Cardiac muscle cell (in vitro differentiated cells and primary cell): Measurements from ENCODE around the gene TRHDE. TPM values are rescaled to one million over a fixed set of nuclear protein-coding genes. Genes with fewer than 3 reads are reported as not detected.

ENCODE experiments used
- DNase-seq, 2 donors: peaks; one replicate each; pipeline versions ENCODE4 v3.0.0 to v3.0.0-alpha.2; 2010 to 2017; ENCODE audit warnings: low read depth in 1 of 2, low spot score in 1 of 2
- H3K27ac ChIP-seq: fragments of 200-600 bp; sonication (generic); 2 replicates; pipeline ENCODE4 v1.5.1; 2016
- H3K27me3 ChIP-seq: fragments of 200-600 bp; sonication (generic); 2 replicates; pipeline ENCODE4 v1.6.0; 2016; ENCODE audit warnings: control low read depth
- H3K36me3 ChIP-seq: fragments of 200-600 bp; sonication (generic); 2 replicates; pipeline ENCODE4 v1.5.1; 2016; ENCODE audit warnings: control low read depth
- H3K4me1 ChIP-seq: fragments of 200-600 bp; sonication (generic); 2 replicates; pipeline ENCODE4 v1.8.1; 2017; ENCODE audit warnings: low read depth, mild to moderate bottlenecking, mixed run types
- H3K4me3 ChIP-seq: fragments of 200-600 bp; sonication (generic); 2 replicates; pipeline ENCODE4 v1.5.1; 2016; ENCODE audit warnings: mild to moderate bottlenecking
- H3K9me3 ChIP-seq: fragments of 200-600 bp; sonication (generic); 2 replicates; pipeline ENCODE4 v1.5.1; 2017; ENCODE audit warnings: low read depth, mild to moderate bottlenecking, control low read depth
- CTCF ChIP-seq: IDR thresholded peaks from 2 replicates; pipeline ENCODE4 v1.5.1; 2012; ENCODE audit warnings: low read depth, mild to moderate bottlenecking, low read length
- polyA plus RNA-seq: library from polyadenylated mRNA; unstranded; fragments of >200 nt; fragmentation: Nextera tagmentation; extraction: Ambion mirVana; gene quantifications from 2 replicates; pipeline ENCODE4 v1.2.1, GENCODE V29; 2016
- total RNA-seq: library from RNA; depleted of rRNA; stranded (reverse); fragments of >200 nt; gene quantifications from 2 replicates; pipeline ENCODE4 v1.2.3, GENCODE V29; 2016

The TRHDE gene
- total and polyA plus RNA-seq, 2 experiments from 2014 or later = not detected

- Histone ChIP-seq H3K27ac (no peak overlapping the region), H3K4me3 (no peak overlapping the region), H3K9me3 (no peaks in the 10 kb centered on the region), H3K36me3 (no peaks in the 10 kb centered on the region), H3K4me1 (no peaks in the 10 kb centered on the region), H3K27me3 (no peaks in the 10 kb centered on the region)
- TF ChIP-seq CTCF = no peak
- no peak for DNase-seq
Measured at GRCh38 chr12:72297666-72298065, 25.5 kb downstream of the TRHDE start.

DNA sequence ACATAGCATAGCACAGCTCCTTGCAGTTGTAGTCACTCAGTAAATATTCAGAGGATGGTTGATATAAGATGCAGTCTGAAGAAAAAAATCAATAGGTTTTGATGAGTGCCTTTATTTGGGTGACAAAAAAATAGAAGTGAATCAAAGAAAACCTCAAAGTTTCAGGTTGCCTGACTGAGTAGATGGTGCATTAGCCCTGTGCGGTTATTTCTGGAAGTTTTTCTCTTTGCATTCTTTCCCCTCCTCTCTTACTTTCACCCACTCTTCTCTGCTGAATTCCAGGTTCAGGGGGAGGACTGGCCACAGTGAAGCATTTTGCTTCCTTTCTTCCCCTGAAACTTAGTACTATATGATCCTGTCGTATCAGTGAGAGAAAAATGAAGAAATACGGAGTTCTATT lies 28.6 kb downstream of the TRHDE start:
- no peak for TF ChIP-seq CTCF

DNA sequence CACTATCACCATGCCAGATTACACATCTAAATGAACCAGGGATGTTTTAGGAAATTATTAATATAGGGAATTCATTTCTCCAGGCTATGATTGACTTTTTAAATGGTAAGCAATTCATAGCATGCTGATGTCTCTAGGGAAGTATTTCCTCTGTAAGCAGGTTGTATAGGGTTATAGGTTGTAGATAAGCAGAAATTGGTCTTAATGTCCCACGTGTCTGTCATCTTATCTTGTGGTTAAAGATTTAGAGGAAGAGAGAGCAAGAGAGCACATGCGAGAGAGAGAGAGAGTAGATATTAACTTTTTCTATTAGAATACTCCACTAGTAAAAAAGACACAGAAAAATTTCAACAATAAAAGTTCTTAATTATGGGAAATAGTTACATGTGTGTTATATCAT lies 32.6 kb downstream of the TRHDE start:
- no peak for TF ChIP-seq CTCF
- DNase-seq = no peak
- no peaks in the 10 kb centered on the region for H3K9me3 ChIP-seq
- H3K27me3 ChIP-seq = no peaks in the 10 kb centered on the region
- H3K36me3 ChIP-seq = no peaks in the 10 kb centered on the region
- no peak overlapping the region for H3K4me3 ChIP-seq
- H3K27ac ChIP-seq = no peak overlapping the region
- no peaks in the 10 kb centered on the region for H3K4me1 ChIP-seq

More for the DNA sequence above, 28.6 kb downstream of the TRHDE start:
- H3K27me3 ChIP-seq = no peaks in the 10 kb centered on the region
- H3K4me3 ChIP-seq = no peak overlapping the region
- no peak overlapping the region for H3K27ac ChIP-seq
- H3K9me3 ChIP-seq = no peaks in the 10 kb centered on the region
- DNase-seq = no peak
- no peaks in the 10 kb centered on the region for H3K4me1 ChIP-seq
- no peaks in the 10 kb centered on the region for H3K36me3 ChIP-seq

- DNase-seq = no peak
Measured at GRCh38 chr12:72307229-72307628, 35.1 kb downstream of the TRHDE start.

GRCh38 chr12:72311946-72312345 lies 39.8 kb downstream of the TRHDE start:
- H3K36me3 ChIP-seq = no peaks in the 10 kb centered on the region
- no peaks in the 10 kb centered on the region for H3K4me1 ChIP-seq
- H3K9me3 ChIP-seq = no peaks in the 10 kb centered on the region
- no peak overlapping the region for H3K4me3 ChIP-seq
- no peaks in the 10 kb centered on the region for H3K27me3 ChIP-seq
- no peak for DNase-seq
- TF ChIP-seq CTCF = no peak
- no peak overlapping the region for H3K27ac ChIP-seq

More at GRCh38 chr12:72307229-72307628, 35.1 kb downstream of the TRHDE start:
- Histone ChIP-seq H3K9me3 (no peaks in the 10 kb centered on the region), H3K27ac (no peak overlapping the region), H3K4me3 (no peak overlapping the region), H3K4me1 (no peaks in the 10 kb centered on the region), H3K36me3 (no peaks in the 10 kb centered on the region), H3K27me3 (no peaks in the 10 kb centered on the region)
- no peak for TF ChIP-seq CTCF

DNA sequence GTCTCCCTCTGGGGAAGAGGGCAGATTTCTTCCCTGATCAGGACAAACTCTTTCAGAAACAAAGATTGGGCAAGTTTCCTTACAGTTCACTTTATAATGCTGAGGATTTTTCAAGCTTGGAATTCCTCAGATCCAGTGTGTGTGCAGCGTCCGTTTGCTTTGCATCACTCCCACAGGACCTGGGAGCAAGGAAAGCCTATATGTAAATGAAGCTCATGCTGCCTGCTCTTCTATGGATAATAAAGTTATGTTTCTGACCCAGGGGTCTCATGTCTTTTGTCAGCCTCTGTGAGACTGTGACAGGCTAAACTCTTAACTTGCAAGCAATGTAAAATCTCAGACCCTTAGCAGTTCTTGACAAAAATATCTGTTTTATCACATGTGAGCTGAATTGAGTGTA lies 41.6 kb downstream of the TRHDE start:
- no peak for TF ChIP-seq CTCF
- no peaks in the 10 kb centered on the region for H3K27me3 ChIP-seq
- no peaks in the 10 kb centered on the region for H3K9me3 ChIP-seq
- DNase-seq = peak in 1 of 2 donors; percentile 37
- H3K27ac ChIP-seq = no peak overlapping the region
- no peaks in the 10 kb centered on the region for H3K4me1 ChIP-seq
- H3K36me3 ChIP-seq = no peaks in the 10 kb centered on the region
- no peak overlapping the region for H3K4me3 ChIP-seq
